K562 (cell line): ENCODE results near the gene CWC22. TPM values are rescaled to one million over a fixed set of nuclear protein-coding genes. Genes with fewer than 3 reads are reported as not detected.

Experiments used
- CHAMP1 ChIP-seq: fragments of 450-650 bp; IDR thresholded peaks from 2 replicates; pipeline ENCODE4 v1.6.1; 2016; ENCODE audit warnings: mild to moderate bottlenecking
- PRDM10 ChIP-seq: fragments of 450-650 bp; IDR thresholded peaks from 2 replicates; pipeline ENCODE4 v1.6.1; 2018; ENCODE audit not compliant: partially characterized antibody
- PTBP1 ChIP-seq: fragments of 200-400 bp; formaldehyde crosslinking; IDR thresholded peaks from 2 replicates; pipeline ENCODE4 v1.6.1; 2017; ENCODE audit warnings: low read depth, low read length
- REST ChIP-seq, 2 experiments: fragments of 450-650 bp; formaldehyde crosslinking in 1 of 2; IDR thresholded peaks; 2 replicates each; pipeline versions ENCODE4 v1.4.0 to v1.6.1; 2014 to 2020; ENCODE audit warnings: mild to moderate bottlenecking in 2 of 2, borderline replicate concordance in 1 of 2, low read depth in 1 of 2
- SMAD3 ChIP-seq: fragments of 450-650 bp; formaldehyde crosslinking; conservative IDR thresholded peaks from 2 replicates; pipeline ENCODE4 v1.4.0; 2020; ENCODE audit warnings: mild to moderate bottlenecking
- SNIP1 ChIP-seq: fragments of 450-650 bp; IDR thresholded peaks from 2 replicates; pipeline ENCODE4 v1.7.1; 2017; ENCODE audit warnings: low read depth, mild to moderate bottlenecking
- UBTF ChIP-seq, 2 experiments: IDR thresholded peaks; 2 replicates each; pipeline ENCODE4 v1.6.1; 2012; ENCODE audit warnings: improper control_type of control experiment in 2 of 2, low read depth in 2 of 2, low read length in 2 of 2, borderline replicate concordance in 1 of 2
- ZBTB1 ChIP-seq: sonication (generic); formaldehyde crosslinking; IDR thresholded peaks from 2 replicates; pipeline ENCODE4 v1.8.1; 2023; ENCODE audit warnings: missing genetic modification reagents, low read depth, mild to moderate bottlenecking, borderline replicate concordance
- ZNF197 ChIP-seq: fragments of 200-800 bp; sonication (Bioruptor generic); IDR thresholded peaks from 2 replicates; pipeline ENCODE4 v1.6.1; 2016; ENCODE audit warnings: low read depth, missing genetic modification characterization, missing compliant biosample characterization
- polyA plus RNA-seq, 8 experiments: library from polyadenylated mRNA; depleted of rRNA in 4 of 8; stranded (reverse) in 5 of 8; unstranded in 3 of 8; fragments of >200 nt; fragmentation: Nextera tagmentation in 2 of 8; fragmentation: Illumina TruSeq in 1 of 8; extraction: Ambion mirVana in 2 of 8; extraction: Trizol in 1 of 8; gene quantifications; 2 replicates each; pipeline versions ENCODE4 v1.2.1 to v1.2.3, GENCODE V29; 2011 to 2014; ENCODE audit warnings: inconsistent platforms in 1 of 8, missing spikeins in 1 of 8
- total RNA-seq, 7 experiments: library from RNA; depleted of rRNA in 6 of 7; stranded (reverse); fragments of >200 nt in 6 of 7; fragmentation: Illumina TruSeq in 2 of 7; extraction: Trizol in 2 of 7; gene quantifications; 2 replicates each; pipeline versions ENCODE4 v1.2.1 to v1.2.3, GENCODE V29; 2011 to 2021; ENCODE audit warnings: low replicate concordance in 1 of 7

Gene CWC22
- total and polyA plus RNA-seq, 9 of the 15 experiments (the other 6 are each of a cell fraction or from before 2014, with no cell fraction given), result 14.5 to 54.2 (median 36.7) TPM

- TF ChIP-seq UBTF (IDR thresholded peaks at IDR 0.05; ENCODE audit: borderline replicate concordance in 1 of 2, low read depth in 2 of 2, low read length in 2 of 2) (no peak), CHAMP1 (no peak), PRDM10 (no peak), SMAD3 (CRISPR knock-in tag) (no peak), ZBTB1 (CRISPR knock-in tag) (no peak), PTBP1 (no peak), REST (IDR thresholded peaks at IDR 0.05; ENCODE audit: borderline replicate concordance) (0 out of 2 replicates have a peak, but pooled peaks have one; percentile 30), REST (CRISPR knock-in tag; IDR thresholded peaks at IDR 0.05; ENCODE audit: low read depth) (no peak), SNIP1 (no peak), ZNF197 (CRISPR knock-in tag) (no peak)
Observed at GRCh38 chr2:179939259-179939658, 67.8 kb downstream of the CWC22 start (continued).
